GM19193 (cell line): ENCODE results near the gene ZSWIM7.

Source experiments
- POLR2A ChIP-seq: IDR thresholded peaks from 4 replicates; pipeline ENCODE4 v1.6.1; 2011; ENCODE audit not compliant: insufficient read depth, insufficient read length; ENCODE audit errors: extremely low read depth

ZSWIM7 gene

GRCh38 chr17:16007439-16007838 is 7.9 kb upstream of the ZSWIM7 start:
- no peak for TF ChIP-seq POLR2A

- TF ChIP-seq POLR2A: no peak
Measured at GRCh38 chr17:16005636-16006035, 6.1 kb upstream of the ZSWIM7 start.

GRCh38 chr17:16003841-16004240 is 4.3 kb upstream of the ZSWIM7 start:
- TF ChIP-seq POLR2A: no peak

- no peak for TF ChIP-seq POLR2A
Measured at GRCh38 chr17:16002708-16003260, 3.3 kb upstream of the ZSWIM7 start.

GRCh38 chr17:16001226-16001897 is 1.9 kb upstream of the ZSWIM7 start:
- TF ChIP-seq POLR2A: no peak

GRCh38 chr17:15999974-16000827 is 697 bp upstream of the ZSWIM7 start:
- no peak for TF ChIP-seq POLR2A

GRCh38 chr17:15998031-15998562 is 1.4 kb downstream of the ZSWIM7 start:
- no peak for TF ChIP-seq POLR2A

- no peak for TF ChIP-seq POLR2A
Measured at GRCh38 chr17:15996322-15996721, 3.2 kb downstream of the ZSWIM7 start.

GRCh38 chr17:15981646-15982580 is 17.6 kb downstream of the ZSWIM7 start:
- no peak for TF ChIP-seq POLR2A

GRCh38 chr17:15981208-15981607 is 18.3 kb downstream of the ZSWIM7 start:
- TF ChIP-seq POLR2A: no peak

- TF ChIP-seq POLR2A: no peak
Measured at GRCh38 chr17:15978606-15979005, 20.9 kb downstream of the ZSWIM7 start.

- TF ChIP-seq POLR2A: no peak
Measured at GRCh38 chr17:15977894-15978293, 21.6 kb downstream of the ZSWIM7 start.

GRCh38 chr17:15973834-15974233 is 25.7 kb downstream of the ZSWIM7 start:
- TF ChIP-seq POLR2A: no peak

- TF ChIP-seq POLR2A: no peak
Measured at GRCh38 chr17:15973016-15973415, 26.5 kb downstream of the ZSWIM7 start.
